ENCODE results near the gene GAS1. TPM values are rescaled to one million over a fixed set of nuclear protein-coding genes. Genes with fewer than 3 reads are reported as not detected.

GAS1 gene
- total RNA-seq, 2 experiments from 2014 or later: 0.59 to 0.69 TPM

DNA sequence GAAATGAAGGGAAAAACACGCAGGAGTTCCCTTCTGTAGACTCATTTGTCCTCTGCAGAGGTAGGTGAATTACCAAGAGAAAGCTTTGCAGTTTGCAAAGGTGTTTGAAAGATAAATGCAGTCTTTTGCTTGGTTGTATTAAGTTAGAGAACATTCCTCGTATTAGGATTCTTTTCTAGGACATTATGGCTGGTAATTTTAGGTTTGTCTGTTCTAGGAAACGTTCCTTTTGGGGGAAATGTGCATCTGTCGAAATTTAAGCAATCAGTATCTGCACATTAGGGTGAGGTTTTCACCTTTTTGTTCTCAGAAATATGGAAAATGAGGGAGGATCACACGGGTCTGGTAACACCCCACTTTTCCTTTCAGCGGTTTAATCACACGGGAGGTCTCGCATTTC lies 45.1 kb downstream of the GAS1 start:
- intact Hi-C loops (cut with DNase I, micrococcal nuclease): no loop called here
- DNase-seq: no peak
- H3K27ac Mint-ChIP-seq: no peak overlapping the region
- no peaks in the 10 kb centered on the region for H3K36me3 Mint-ChIP-seq (ENCODE audit: low read depth)
- H3K4me1 Mint-ChIP-seq (ENCODE audit: low read depth): peaks cover 10% of the 10 kb centered on the region
- no peak overlapping the region for H3K4me3 ChIP-seq (ENCODE audit: low read length)
- no peaks in the 10 kb centered on the region for H3K4me1 ChIP-seq (ENCODE audit: insufficient read depth, low read length)
- H3K9me3 Mint-ChIP-seq: no peaks in the 10 kb centered on the region
- H3K27ac ChIP-seq (ENCODE audit: low read depth in 1 of 2, low read length in 2 of 2): no peak overlapping the region
- H3K27me3 ChIP-seq (ENCODE audit: control insufficient read depth in 1 of 2, insufficient read depth in 2 of 2, low read length in 2 of 2): peaks cover 14 to 44% of the 10 kb centered on the region in 2 experiments
- TF ChIP-seq, protein P1, sequence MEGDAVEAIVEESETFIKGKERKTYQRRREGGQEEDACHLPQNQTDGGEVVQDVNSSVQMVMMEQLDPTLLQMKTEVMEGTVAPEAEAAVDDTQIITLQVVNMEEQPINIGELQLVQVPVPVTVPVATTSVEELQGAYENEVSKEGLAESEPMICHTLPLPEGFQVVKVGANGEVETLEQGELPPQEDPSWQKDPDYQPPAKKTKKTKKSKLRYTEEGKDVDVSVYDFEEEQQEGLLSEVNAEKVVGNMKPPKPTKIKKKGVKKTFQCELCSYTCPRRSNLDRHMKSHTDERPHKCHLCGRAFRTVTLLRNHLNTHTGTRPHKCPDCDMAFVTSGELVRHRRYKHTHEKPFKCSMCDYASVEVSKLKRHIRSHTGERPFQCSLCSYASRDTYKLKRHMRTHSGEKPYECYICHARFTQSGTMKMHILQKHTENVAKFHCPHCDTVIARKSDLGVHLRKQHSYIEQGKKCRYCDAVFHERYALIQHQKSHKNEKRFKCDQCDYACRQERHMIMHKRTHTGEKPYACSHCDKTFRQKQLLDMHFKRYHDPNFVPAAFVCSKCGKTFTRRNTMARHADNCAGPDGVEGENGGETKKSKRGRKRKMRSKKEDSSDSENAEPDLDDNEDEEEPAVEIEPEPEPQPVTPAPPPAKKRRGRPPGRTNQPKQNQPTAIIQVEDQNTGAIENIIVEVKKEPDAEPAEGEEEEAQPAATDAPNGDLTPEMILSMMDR (IDR thresholded peaks at IDR 0.05): no peak
- CTCF ChIA-PET: no interaction called here
- POLR2A ChIA-PET: no interaction called here
- no peak overlapping the region for H3K4me3 Mint-ChIP-seq
- no peaks in the 10 kb centered on the region for H3K36me3 ChIP-seq (ENCODE audit: insufficient read depth, low read length)
- peaks cover 0 to 3% of the 10 kb centered on the region in 2 experiments for H3K9me3 ChIP-seq (ENCODE audit: control insufficient read depth in 1 of 2, insufficient read depth in 1 of 2, low read length in 2 of 2)
- peaks cover 53% of the 10 kb centered on the region for H3K27me3 Mint-ChIP-seq
- ATAC-seq (ENCODE audit: poor library complexity): no peak

DNA sequence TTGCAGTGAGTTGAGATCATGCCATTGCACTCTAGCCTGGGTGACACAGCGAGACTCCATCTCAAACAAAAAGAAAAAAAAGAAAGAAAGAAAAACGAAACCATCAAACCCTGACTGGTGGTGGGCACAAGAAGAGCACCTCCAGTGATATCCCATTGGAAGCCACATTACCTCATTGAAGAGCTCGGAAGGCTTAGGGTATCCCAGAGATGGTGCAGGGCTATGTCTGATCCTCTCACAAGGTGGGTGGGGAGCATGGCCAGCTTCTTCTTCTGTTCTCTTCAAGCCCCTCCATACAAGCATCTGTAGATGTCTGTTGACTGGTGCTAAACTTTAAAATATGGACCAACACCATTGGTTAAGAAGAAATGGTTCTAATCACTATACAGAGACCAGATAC lies 45.8 kb downstream of the GAS1 start:
- TF ChIP-seq, protein P1 (IDR thresholded peaks at IDR 0.05): no peak
- Histone ChIP-seq H3K27ac (ENCODE audit: low read depth in 1 of 2, low read length in 2 of 2) (no peak overlapping the region), H3K27me3 (ENCODE audit: control insufficient read depth in 1 of 2, insufficient read depth in 2 of 2, low read length in 2 of 2) (peaks cover 14 to 44% of the 10 kb centered on the region in 2 experiments), H3K9me3 (ENCODE audit: control insufficient read depth in 1 of 2, insufficient read depth in 1 of 2, low read length in 2 of 2) (peaks cover 0 to 3% of the 10 kb centered on the region in 2 experiments), H3K4me3 (ENCODE audit: low read length) (no peak overlapping the region), H3K36me3 (ENCODE audit: insufficient read depth, low read length) (no peaks in the 10 kb centered on the region), H3K4me1 (ENCODE audit: insufficient read depth, low read length) (no peaks in the 10 kb centered on the region)
- Mint-ChIP-seq H3K27me3 (peaks cover 48% of the 10 kb centered on the region), H3K4me1 (ENCODE audit: low read depth) (peaks cover 10% of the 10 kb centered on the region), H3K9me3 (no peaks in the 10 kb centered on the region), H3K36me3 (ENCODE audit: low read depth) (no peaks in the 10 kb centered on the region), H3K27ac (no peak overlapping the region), H3K4me3 (no peak overlapping the region)
- ATAC-seq (ENCODE audit: poor library complexity) (no peak), DNase-seq (no peak)
- intact Hi-C loops (cut with DNase I, micrococcal nuclease): no loop called here
- CTCF ChIA-PET: no interaction called here
- POLR2A ChIA-PET: no interaction called here
